Hematopoietic multipotent progenitor cell treated with erythropoietin and hydrocortisone succinate and interleukin-3 and kit ligand, for 17 days (in vitro differentiated cells): ENCODE results near the gene NELL1.

ENCODE experiments used
- DNase-seq: peaks from one replicate; pipeline ENCODE4 v3.0.0-alpha.2; 2015; ENCODE audit warnings: low spot score

NELL1 gene

DNA sequence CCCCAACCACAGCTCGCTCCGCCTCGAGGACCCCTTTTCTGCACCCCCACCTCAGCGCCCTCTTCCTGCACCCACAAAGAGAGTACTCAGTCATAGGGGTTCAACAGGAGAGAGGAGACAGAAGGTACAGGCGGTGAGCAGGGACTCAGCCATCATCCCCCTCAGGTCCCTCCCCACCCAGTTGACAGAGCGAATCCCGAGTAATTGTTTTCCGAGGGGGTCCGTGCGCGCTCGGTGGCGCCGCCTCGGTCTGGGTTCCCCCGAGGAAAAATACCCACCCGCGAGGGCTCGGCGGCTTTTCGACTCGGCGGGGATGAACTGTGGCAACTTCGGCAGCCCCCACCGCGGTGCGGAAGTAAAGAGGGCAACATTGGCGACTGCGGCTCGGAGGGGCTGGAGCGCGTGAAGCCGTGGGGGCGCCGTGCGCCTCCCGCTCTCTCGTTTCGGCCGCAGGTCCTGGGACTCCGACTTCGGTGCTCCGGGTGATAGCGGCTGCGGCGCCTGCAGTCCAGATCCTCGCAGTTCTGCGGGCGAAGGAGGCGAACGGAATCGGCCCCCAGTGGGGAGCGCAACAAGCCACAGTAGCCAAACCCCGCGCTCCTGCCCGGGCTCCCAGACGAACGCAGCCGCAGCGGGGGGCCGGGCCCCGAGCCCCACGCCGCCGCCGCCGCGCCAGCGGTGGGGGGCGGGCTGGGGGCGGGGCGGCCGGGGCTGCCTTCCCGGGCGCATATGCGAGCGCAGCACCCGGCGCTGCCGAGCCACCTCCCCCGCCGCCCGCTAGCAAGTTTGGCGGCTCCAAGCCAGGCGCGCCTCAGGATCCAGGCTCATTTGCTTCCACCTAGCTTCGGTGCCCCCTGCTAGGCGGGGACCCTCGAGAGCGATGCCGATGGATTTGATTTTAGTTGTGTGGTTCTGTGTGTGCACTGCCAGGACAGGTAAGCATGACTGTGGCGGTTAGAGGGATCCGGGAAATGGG is at the start of gene NELL1:
Gene NELL1 (plus strand): TSS at position 743 of the 976 bp plus-strand sequence.
- no peak for DNase-seq

DNA sequence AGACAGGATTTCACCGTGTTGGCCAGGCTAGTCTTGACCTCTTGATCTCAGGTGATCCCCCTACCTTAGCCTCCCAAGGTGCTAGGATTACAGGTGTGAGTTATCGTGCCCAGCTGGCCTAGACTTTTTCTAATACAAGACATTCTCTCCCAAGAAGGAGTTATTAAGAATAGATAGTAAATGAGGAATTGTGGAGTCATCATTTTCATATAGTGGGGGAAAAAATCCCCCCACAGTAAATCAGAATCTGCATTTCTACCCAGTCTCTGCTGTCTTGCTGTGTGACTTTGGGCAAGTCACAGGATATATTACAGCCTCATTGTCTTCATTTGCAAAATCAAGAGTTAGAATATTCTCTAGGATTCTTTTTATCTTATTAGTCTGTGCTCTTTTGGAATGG is 48.4 kb upstream of the NELL1 start:
- no peak for DNase-seq

DNA sequence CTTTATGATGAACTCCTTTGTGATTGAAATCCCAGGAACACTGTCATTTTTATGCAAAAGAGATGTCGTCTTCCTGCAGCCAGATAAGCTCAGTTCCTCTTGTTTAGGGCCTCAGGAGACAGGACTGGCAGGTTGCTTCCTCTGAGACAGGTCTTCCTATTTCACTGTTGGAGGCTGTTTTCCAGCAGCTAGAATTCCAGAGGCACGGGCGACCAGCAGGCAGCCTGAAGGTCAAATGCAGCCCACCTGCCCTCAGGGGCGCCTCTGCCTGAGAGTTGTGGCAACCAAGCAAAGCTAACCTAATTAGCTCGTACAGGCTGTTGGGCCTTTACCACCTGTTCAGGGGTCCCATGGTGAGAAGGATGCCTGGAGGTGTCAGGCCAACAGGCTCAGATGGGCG is 47.7 kb upstream of the NELL1 start:
- no peak for DNase-seq

DNA sequence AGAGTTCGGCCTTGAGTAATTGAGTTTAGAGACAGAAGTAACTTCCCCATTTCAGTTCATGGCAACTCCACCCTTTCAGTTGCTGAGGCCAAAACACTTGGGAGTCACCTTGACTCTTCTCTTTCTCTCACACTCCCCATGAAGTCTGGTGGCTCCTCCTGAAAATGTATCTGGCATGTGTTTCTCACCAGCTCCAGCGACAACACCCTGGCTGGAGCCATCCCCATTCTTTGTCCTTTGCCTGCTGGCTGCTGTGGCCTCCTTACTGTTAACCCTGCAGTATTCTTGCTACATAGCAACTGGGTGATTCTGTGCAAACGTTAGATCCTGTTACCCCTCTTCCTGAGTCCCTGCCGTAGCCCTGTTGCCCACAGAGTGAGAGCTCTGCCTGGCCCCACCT is 46.1 kb upstream of the NELL1 start:
- DNase-seq: no peak

DNA sequence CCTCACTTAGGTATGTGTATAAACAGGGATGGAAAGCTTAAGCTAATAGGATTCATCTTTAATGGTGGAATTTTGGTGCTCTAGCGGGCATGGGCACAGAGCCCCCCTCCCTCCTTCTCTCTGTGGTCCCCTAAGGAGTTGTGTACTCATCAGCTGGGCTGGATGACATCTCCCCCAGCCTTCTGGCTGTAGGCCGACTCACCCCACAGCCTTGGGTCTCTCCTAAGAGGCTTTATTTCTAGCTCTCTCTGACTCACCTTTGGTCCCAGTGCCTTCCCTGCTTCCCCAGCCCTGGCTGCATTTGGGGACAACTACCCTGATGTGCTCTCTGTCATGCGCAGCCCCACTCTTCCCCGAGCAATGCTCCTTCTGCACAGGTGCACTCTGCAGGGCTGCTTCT is 43.1 kb upstream of the NELL1 start:
- no peak for DNase-seq

DNA sequence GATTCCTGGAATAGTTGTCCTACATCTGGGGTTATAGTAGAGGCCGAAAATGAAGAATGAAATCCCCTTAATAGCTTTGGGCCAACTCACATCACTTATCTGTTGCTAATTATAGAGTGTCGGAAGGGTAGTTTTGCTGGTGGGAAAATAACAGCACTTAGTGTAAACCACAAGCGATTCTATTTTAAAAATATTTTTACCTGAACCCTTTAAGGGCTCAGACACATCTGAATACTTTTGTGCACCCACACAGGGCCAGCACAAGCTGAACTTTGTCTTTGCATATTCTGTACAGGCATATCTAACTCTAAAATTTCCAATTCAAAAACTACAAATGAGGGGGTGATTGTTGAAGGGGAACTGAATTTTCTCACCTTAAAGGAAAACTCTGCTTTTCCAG is 42.4 kb upstream of the NELL1 start:
- no peak for DNase-seq

DNA sequence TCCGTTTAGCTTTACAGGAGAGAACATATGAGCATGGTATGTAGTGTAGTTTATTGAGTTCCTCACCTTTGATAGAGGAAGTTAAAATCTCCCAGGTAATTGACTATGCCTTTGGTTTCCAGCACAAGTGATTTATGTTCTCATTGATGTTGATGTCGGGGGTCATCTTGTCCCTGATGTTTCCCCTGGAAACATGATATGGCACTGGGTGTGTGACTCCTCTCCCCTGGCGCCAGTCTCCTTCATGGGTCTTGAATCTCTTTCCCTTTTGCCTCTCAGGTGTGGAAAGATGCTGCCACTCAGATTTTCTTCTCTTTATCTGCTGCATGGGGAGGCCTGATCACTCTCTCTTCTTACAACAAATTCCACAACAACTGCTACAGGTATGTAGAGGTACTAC is 41.7 kb upstream of the NELL1 start:
- DNase-seq: no peak

DNA sequence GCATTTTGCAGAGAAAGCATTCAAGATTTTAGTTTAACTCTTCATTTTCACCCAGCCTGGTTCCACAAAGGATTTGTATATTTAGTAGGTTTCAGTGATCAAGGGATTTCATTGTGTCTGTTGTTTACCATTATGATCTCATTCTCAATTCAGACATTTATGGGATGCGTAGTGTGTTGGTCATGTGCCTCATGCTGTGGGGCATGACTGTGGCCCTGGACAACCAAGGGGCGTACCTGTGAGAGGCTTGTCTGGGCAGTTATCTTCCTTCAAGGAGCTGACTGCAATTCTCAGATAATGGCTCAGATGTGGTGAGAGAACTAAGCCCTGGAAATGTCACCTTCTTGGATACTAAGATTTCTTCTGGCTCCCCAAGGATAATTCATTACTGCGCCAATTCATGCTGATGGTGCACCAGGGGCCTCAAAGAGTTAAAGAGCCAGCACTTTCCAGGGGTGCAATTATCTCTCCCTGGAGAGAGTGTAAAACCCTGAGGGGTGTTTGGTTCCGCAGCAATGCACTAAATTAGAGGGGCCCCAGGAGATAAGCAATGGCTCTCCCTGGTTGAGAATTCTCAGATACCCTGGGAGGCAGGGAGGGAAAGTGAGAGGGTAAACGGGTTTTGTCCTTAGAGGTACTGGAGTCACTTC is 37.7 kb upstream of the NELL1 start:
- DNase-seq: no peak

DNA sequence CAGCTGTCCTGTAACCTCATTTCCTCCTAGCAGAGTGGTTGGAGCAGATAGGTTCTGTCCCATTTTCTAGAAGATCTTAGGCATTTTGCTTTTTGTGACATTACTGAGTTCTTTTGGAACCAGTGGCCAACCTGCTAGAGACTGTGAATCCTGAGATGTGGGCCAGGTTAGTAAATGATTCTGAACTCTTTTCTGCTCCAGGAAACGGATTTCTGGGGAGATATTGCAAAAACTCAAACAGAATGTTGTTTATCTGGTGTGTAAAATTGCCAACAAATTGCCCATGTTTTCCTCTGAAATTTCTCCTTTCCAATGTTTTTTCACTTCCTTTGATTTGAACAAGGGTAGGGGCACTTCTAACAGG is 37.2 kb upstream of the NELL1 start:
- no peak for DNase-seq

DNA sequence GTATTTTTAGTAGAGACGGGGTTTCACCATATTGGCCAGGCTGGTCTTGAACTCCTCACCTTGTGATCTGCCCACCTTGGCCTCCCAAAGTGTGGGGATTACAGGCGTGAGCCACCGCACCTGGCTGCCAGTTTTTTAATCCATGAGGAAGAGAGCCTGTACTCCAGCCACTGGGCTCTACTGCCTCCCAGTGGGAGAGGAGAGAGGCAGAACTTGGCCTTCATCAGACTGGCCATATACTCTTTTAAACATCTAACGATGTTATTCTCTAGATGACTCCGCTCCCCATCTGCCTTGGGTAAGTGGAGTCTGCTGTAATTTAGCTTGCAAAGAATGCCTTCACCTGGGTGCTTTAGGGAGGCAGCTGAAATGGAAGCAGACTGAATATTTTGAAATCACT is 35.3 kb upstream of the NELL1 start:
- no peak for DNase-seq

DNA sequence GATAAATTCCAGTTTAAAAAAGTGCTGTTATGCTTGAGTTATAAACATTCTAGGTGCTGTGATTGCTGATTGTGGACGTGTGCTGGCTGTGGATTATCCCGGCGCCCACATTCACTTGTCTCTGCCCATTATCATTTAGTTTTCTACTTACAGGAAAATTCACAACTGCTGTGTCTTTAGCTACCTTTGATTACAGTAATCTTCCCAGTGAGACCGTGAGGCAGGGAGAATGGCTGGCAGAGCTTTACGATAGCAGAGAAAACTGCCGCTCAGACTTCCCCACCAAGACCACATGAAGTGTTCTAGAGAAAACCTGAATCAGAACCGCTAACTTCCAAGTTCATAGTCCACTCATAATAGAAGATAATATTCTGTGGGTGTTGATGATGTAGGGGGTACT is 34.6 kb upstream of the NELL1 start:
- DNase-seq: no peak

DNA sequence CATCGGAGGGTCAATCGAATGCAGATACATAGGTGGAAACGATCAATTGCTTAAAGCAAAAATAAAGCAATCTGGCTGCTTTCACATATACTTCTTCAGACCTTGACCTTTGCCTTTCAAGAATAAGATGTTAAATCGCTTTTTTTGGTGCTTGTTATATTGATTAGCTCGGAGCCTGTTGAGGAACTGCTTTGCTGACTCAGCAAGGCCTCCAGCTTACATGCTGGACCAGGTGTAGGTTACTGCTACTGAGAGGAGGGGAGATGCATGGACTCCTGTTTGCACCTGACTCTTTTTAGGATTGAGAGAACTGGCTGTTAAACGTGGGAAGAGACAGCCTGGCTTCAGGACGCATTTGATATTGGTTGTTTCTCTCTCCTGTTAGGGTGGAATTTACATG is 31.3 kb upstream of the NELL1 start:
- DNase-seq: no peak

DNA sequence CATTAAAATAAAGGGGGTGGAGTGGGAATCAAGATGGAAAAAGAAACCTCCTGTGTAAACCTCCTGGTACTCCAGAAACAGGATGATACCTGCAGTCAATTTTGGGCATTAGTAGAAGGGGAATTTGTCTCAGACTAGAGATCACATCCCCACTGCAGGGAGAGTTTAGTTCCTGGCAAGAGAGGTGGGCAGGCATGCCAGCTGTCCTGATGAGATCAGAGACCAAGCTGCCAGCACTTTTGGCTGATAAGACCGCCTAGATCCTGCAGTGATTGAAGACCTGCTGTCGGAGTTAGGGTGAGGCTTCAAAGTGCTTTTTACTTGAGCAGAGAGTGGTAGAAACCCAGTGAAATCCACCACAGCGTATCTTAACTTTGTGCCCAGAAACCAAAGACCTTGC is 29.7 kb upstream of the NELL1 start:
- DNase-seq: no peak

DNA sequence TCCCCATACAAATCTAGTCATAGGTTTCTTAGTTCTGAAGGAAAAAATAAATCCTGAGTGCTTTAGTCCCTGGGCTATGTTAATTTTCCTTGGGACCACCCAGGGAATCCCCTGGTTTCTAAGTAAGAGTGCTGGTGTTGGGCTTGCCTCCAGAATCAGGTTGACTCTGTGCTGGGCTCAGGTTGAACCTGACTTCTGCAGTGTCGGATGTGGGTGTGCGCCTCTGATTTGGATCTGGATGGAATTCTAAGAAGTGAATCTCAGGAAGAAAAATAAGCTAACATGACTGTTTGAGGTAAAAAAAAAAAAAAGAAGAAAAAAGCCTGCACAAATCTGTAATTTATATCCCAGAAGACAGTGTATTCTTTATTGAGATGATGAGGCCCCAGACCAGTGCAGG is 29.0 kb upstream of the NELL1 start:
- no peak for DNase-seq

DNA sequence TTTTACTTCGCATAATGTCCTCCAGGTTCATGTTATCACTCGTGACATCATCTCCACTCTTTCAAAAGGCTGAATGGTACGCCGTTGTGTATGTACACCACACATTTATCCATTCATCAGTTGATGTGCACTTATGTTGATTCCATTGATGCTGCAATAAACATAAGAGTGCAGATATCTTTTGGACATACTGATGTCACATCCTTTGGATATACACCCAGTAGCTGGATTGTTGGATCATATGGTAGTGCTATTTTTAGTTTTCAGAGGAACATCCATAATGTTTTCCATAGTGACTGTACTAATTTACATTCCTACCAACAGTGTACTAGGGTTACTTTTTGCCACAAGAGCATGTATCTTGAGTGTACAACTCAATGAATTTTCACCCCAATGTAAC is 25.0 kb upstream of the NELL1 start:
- DNase-seq: no peak

DNA sequence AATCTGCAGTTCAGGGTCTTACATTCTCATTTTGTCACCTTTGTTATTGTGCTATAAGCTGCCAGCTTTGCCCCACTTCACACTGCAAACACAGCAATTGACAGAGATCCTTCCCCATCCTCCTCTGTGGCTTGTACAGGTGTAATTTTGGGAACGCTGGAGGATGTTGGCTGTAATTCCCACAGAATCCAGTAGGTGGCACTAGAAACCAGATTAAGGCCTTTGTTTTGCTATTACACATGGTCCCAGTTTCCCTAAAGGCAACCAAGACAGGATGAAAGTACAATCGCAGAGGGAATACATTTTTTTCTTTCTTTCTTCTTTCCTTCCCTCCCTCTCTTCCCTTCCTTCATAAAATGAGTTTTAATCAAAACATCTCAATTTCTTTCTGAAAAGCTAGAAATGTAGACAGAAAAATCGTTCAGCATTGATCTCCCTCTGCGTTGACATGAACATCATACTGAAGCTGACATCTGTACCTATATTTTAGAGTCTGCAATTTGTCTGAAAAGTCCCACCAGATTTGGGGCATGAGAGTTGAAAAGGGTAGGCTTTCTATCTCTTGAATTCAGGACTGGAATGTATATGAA is 21.3 kb upstream of the NELL1 start:
- DNase-seq: peak; percentile 71

DNA sequence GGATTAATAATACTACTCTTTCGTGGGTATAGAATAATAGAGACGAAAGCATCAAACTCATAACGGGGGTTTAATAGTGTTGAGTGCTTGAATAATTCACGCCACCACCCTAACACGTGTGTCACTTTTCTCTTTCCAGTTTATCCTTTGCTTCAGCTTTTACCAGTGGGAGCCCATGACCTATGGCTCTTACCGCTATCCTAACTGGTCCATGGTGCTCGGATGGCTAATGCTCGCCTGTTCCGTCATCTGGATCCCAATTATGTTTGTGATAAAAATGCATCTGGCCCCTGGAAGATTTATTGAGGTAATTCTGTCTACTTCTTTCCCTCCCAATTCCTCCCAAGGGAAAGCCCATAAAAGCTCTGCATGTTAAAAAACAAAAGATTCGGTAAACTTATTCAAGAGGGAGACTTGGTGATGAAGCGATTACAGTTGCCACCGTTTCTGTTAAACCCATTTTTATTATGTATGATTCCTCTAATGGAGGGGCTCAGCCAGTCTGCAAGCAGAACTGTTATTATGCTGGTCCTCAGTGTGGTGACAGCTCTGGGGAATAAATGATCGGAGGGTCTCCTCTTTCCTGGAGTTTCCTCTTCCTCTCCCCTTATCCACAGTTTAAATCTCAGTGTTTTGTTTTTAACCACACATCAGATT is 17.1 kb upstream of the NELL1 start:
- DNase-seq: no peak

DNA sequence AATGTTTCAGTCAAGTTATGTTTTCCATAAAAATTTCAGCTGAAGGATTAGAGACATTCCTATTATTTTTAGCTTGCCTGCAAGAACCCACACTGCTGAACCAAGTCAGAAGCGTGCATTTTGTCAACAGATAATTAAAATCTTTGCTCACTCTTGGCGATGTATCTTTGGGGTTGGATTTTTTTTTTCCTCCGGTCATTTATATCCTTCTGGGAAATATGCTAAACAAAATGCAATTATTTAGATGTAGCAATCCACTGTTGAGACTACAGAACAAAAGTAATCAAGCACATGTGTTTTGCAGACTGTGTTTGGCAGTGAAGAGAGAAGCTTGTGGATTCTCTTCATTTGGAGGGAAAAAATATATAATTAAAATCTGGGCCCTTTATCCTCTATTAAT is 15.3 kb upstream of the NELL1 start:
- DNase-seq: no peak

DNA sequence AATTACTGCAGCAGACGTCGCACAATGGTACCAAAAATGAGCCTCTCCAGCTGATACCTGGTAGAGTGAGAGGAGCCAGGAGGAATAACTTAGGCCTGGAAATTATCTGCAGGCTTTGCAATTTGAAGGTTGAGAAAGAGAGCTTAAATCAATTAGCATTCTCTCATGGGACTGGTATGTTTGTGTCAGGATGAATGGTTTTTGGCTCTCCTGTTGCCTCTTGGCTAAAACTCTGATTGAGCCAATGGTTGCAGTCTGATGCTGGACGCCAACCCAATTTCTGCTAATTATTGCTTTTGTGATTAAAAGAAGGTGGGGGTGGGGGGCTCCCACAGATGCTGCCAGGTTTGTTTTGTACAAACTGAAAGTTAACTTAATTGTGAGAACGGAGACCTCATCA is 12.5 kb upstream of the NELL1 start:
- no peak for DNase-seq

DNA sequence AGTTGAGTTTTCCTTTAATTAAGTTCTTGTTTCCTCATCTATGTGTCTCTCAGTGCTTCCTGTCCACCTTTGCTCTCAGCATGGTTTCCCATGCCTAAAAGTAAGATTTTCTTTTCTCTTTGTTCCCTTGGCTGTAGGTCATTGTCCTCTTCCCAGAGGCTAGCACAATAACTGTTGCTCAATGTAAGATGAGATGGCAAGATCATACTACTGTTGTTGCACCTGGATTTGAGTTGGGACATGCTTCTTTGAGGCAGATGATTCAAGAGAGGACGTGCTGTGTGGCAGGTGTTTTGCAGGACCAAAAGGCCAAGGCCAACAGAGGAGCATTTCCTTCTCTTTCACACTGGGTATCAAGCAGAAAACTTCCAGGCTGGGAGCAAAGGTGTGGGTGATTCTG is 11.3 kb upstream of the NELL1 start:
- no peak for DNase-seq

DNA sequence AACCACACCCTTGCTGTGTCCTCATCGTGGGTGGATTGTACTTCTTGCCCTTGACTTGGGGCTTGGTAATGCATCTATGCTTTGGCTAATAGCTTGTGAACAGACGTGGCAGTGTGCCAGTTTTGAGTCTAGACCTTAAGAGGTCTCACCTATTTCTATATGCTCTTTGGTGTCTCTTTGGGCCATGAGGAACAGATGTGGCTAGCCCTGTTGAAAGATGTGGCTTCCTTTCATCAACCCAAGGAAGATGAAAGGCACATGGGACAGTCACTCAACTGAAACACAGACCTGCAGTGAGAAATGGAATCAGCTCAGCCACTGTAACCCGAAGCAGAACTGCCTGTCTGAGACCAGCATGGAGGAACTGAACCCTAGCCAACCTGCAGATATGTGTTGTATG is 7.9 kb upstream of the NELL1 start:
- DNase-seq: no peak

DNA sequence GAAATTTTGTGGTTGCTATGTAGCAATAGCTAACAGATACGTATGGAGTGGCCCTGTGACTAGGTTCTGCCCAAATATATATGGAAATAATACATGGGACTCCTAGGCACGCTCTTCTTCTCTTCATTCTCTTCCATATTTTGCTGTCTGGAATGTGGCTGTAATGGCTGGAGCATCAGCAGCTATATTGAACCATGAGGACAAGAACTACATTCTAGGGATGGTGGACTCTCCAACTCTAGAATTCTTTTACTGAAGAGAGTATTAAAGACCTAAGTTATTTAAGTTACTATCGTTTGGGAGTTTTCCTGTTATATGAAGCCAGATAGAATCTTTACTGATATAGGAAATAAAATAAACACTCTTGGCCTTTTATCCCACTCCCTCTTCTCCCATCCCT is 7.5 kb upstream of the NELL1 start:
- no peak for DNase-seq
